WTC11 (cell line): ENCODE measurements around the gene BAZ2A. TPM values are rescaled to one million over a fixed set of nuclear protein-coding genes. Genes with fewer than 3 reads are reported as not detected.
"Not testable (repeated sequence)": the region's sequence is repeated elsewhere in the genome, so short reads cannot be mapped to it uniquely, and the experiment has no call there.

ENCODE experiments used
- ATAC-seq: fragments of 200-7000 bp; cut with Tn5 transposase; 2 replicates; pipeline ENCODE4 v1.10.0; 2021; ENCODE audit warnings: mild to moderate bottlenecking, moderate library complexity
- CTCF ChIA-PET: fragments of 300-600 bp; sonication (Branson Sonifier 250); formaldehyde crosslinking; loops from one replicate; lab custom pipeline; 2021; ENCODE audit warnings: antibody characterized with exemption; lab: Charles Lee
- POLR2A ChIA-PET: fragments of 350-600 bp; sonication (Branson Sonifier 250); formaldehyde crosslinking; loops from one replicate; lab custom pipeline; 2021; ENCODE audit warnings: antibody characterized with exemption; lab: Charles Lee
- DNase-seq: peaks from one replicate; pipeline ENCODE4 v3.0.0; 2021; ENCODE audit warnings: low spot score
- H3K27ac Mint-ChIP-seq: 2 replicates; pipeline ENCODE4 v1.8.0; 2021; ENCODE audit warnings: mixed read lengths
- H3K27me3 Mint-ChIP-seq: 2 replicates; pipeline ENCODE4 v1.8.0; 2021; ENCODE audit warnings: low read depth, mild to moderate bottlenecking, moderate library complexity, mixed read lengths
- H3K36me3 Mint-ChIP-seq: 2 replicates; pipeline ENCODE4 v1.8.0; 2021; ENCODE audit warnings: mixed read lengths
- H3K4me1 Mint-ChIP-seq: 2 replicates; pipeline ENCODE4 v1.8.0; 2022; ENCODE audit warnings: mixed read lengths
- H3K4me3 Mint-ChIP-seq: 2 replicates; pipeline ENCODE4 v1.8.0; 2021; ENCODE audit warnings: mild to moderate bottlenecking, moderate library complexity, mixed read lengths
- H3K9me3 Mint-ChIP-seq: 2 replicates; pipeline ENCODE4 v1.8.0; 2021; ENCODE audit warnings: mixed read lengths
- ATF1 ChIP-seq: sonication (generic); formaldehyde crosslinking; IDR thresholded peaks from 2 replicates; pipeline ENCODE4 v1.8.1; 2023; ENCODE audit warnings: mild to moderate bottlenecking, moderate library complexity, missing genetic modification reagents
- FOXJ3 ChIP-seq: sonication (generic); formaldehyde crosslinking; IDR thresholded peaks from 2 replicates; pipeline ENCODE4 v1.9.0; 2021; ENCODE audit warnings: missing genetic modification reagents, mild to moderate bottlenecking, borderline replicate concordance
- FOXP1 ChIP-seq: sonication (generic); formaldehyde crosslinking; IDR thresholded peaks from 2 replicates; pipeline ENCODE4 v1.8.0; 2022; ENCODE audit warnings: missing genetic modification reagents, mild to moderate bottlenecking, moderate library complexity, borderline replicate concordance
- GTF2I ChIP-seq: fragments of 250-450 bp; sonication (Bioruptor Pico); conservative IDR thresholded peaks from 2 replicates; pipeline ENCODE4 v1.4.0; 2021; ENCODE audit warnings: mild to moderate bottlenecking
- HMGA2 ChIP-seq: fragments of 250-450 bp; sonication (Bioruptor Pico); IDR thresholded peaks from 2 replicates; pipeline ENCODE4 v1.4.0; 2021; ENCODE audit warnings: mild to moderate bottlenecking, moderate library complexity
- NFATC4 ChIP-seq: fragments of 250-450 bp; sonication (Bioruptor Pico); IDR thresholded peaks from 2 replicates; pipeline ENCODE4 v1.9.0; 2021; ENCODE audit warnings: mild to moderate bottlenecking
- TEAD1 ChIP-seq: sonication (generic); formaldehyde crosslinking; IDR thresholded peaks from 2 replicates; pipeline ENCODE4 v1.8.0; 2022; ENCODE audit warnings: mild to moderate bottlenecking, missing genetic modification reagents
- TEAD4 ChIP-seq: sonication (generic); formaldehyde crosslinking; IDR thresholded peaks from 2 replicates; pipeline ENCODE4 v1.8.0; 2022; ENCODE audit warnings: mild to moderate bottlenecking, missing genetic modification reagents
- ZBTB21 ChIP-seq: sonication (generic); formaldehyde crosslinking; IDR thresholded peaks from 2 replicates; pipeline ENCODE4 v1.8.1; 2023; ENCODE audit warnings: mild to moderate bottlenecking, missing genetic modification reagents, borderline replicate concordance
- ZNF121 ChIP-seq: sonication (generic); formaldehyde crosslinking; IDR thresholded peaks from 2 replicates; pipeline ENCODE4 v1.8.0; 2023; ENCODE audit warnings: missing genetic modification reagents
- ZNF138 ChIP-seq: sonication (generic); formaldehyde crosslinking; conservative IDR thresholded peaks from 2 replicates; pipeline ENCODE4 v1.8.1; 2022; ENCODE audit warnings: mild to moderate bottlenecking, moderate library complexity, missing genetic modification reagents
- ZNF416 ChIP-seq: fragments of 250-450 bp; sonication (Bioruptor Pico); IDR thresholded peaks from 2 replicates; pipeline ENCODE4 v1.9.0; 2021; ENCODE audit warnings: mild to moderate bottlenecking, inconsistent platforms
- total RNA-seq: library from RNA; stranded (reverse); gene quantifications from 3 replicates; pipeline ENCODE4 v1.2.3, GENCODE V29; 2021
- TF ChIP-seq, protein P1 (sequence below): fragments of 250-450 bp; sonication (Bioruptor Pico); IDR thresholded peaks from 2 replicates; pipeline ENCODE4 v1.8.0; 2021; ENCODE audit warnings: mild to moderate bottlenecking
- TF ChIP-seq, protein P2 (sequence below): fragments of 250-450 bp; sonication (Bioruptor Pico); IDR thresholded peaks from 2 replicates; pipeline ENCODE4 v1.9.0; 2021; ENCODE audit warnings: mild to moderate bottlenecking
- TF ChIP-seq, protein P3 (sequence below): sonication (generic); formaldehyde crosslinking; IDR thresholded peaks from 2 replicates; pipeline ENCODE4 v1.8.1; 2023; ENCODE audit warnings: mild to moderate bottlenecking, missing genetic modification reagents, moderate library complexity
- TF ChIP-seq, protein P4 (sequence below): sonication (generic); formaldehyde crosslinking; IDR thresholded peaks from 2 replicates; pipeline ENCODE4 v1.8.0; 2022; ENCODE audit warnings: mild to moderate bottlenecking, missing genetic modification reagents
- TF ChIP-seq, protein P5 (sequence below): sonication (generic); formaldehyde crosslinking; IDR thresholded peaks from 2 replicates; pipeline ENCODE4 v1.8.1; 2022; ENCODE audit warnings: mild to moderate bottlenecking, moderate library complexity, missing genetic modification reagents
- TF ChIP-seq, protein P6 (sequence below): sonication (generic); formaldehyde crosslinking; IDR thresholded peaks from 2 replicates; pipeline ENCODE4 v1.8.1; 2023; ENCODE audit warnings: mild to moderate bottlenecking, missing genetic modification reagents, borderline replicate concordance
- TF ChIP-seq, protein P7 (sequence below): sonication (generic); formaldehyde crosslinking; IDR thresholded peaks from 2 replicates; pipeline ENCODE4 v1.8.1; 2022; ENCODE audit warnings: low read depth, mild to moderate bottlenecking, moderate library complexity, missing genetic modification reagents, borderline replicate concordance

The BAZ2A gene
- total RNA-seq, 1 experiment from 2014 or later, result 114 TPM

DNA sequence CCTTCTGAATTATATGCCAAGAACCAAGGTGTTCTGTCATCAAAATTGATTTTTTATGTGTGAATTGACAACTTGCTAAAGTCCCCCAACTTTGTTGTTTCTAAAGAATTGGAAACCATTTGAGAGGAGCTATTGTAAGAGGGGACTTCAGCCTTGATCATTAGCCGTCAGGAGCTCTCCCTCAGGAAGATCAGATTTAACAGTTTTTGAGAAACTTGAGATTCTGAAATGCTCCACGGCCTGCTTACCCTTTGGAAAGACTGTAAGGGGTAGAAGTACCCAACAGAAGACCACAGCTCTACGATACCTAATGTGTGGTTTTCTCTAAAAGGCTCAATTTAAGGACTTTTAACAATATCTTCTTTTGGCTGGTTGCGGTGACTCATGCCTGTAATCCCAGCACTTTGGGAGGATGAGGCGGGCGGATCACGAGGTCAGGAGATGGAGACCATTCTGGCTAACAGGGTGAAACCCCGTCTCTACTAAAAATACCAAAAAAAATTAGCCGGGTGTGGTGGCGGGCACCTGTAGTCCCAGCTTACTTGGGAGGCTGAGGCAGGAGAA lies 51.1 kb downstream of the BAZ2A start (continued):
- no peak for TF ChIP-seq TEAD1 (CRISPR knock-in tag)
- TF ChIP-seq, protein P1, sequence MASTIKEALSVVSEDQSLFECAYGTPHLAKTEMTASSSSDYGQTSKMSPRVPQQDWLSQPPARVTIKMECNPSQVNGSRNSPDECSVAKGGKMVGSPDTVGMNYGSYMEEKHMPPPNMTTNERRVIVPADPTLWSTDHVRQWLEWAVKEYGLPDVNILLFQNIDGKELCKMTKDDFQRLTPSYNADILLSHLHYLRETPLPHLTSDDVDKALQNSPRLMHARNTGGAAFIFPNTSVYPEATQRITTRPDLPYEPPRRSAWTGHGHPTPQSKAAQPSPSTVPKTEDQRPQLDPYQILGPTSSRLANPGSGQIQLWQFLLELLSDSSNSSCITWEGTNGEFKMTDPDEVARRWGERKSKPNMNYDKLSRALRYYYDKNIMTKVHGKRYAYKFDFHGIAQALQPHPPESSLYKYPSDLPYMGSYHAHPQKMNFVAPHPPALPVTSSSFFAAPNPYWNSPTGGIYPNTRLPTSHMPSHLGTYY, result no peak
- TF ChIP-seq, all 79 proteins: peak for 0

DNA sequence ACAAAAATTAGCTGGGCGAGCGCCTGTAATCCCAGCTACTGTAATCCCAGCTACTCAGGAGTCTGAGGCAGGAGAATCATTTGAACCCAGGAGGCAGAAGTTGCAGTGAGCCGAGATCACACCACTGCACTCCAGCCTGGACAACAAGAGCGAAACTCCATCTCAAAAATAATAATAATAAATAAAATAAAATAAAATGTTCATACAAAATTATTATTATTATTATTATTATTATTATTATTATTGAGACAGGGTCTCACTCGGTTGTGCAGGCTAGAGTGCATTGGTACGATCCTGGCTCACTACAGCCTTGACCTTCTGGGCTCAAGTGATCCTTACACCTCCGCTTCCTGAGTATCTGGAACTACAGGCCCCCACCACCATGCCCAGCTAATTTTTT lies 52.9 kb downstream of the BAZ2A start:
- H3K4me3 Mint-ChIP-seq, ATAC-seq, H3K27me3 Mint-ChIP-seq, H3K27ac Mint-ChIP-seq, H3K36me3 Mint-ChIP-seq, H3K9me3 Mint-ChIP-seq, DNase-seq, H3K4me1 Mint-ChIP-seq: not testable (repeated sequence)
- POLR2A ChIA-PET, result interaction anchor here (0.6 kb wide), 1 partner anchor 465 kb away, joined by 3 read pairs; no protein-coding TSS in a partner anchor
- CTCF ChIA-PET, result interaction anchor here (0.7 to 1.7 kb wide), 4 partner anchors 14 to 112 kb away, joined by 3 to 6 read pairs (median 4); partner anchors contain the start of gene RBMS2
- peak; percentile 95 for TF ChIP-seq HMGA2

DNA sequence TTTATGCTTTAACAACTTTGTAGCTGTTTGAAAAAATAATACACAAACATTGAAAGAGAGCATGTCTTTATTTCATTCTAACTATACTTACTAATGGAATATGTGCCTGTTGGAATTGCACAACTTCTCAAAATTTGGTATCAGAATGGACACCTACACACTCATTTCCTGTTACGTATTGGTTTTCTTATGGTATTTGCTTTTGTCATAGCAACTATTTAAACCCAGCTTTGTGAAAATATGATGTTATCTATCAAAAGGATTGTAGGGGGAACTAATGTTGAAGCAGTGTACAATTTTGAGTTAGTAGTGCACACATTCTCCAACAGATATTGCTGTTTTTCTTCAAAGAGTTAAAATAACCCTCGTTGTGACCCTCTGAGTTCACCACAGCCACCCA lies 55.9 kb downstream of the BAZ2A start:
- H3K4me3 Mint-ChIP-seq, result no peak overlapping the region
- CTCF ChIA-PET, result interaction anchor here (1.1 to 3.6 kb wide), 9 partner anchors 13 to 188 kb away, joined by 3 to 44 read pairs (median 4); no protein-coding TSS in a partner anchor
- POLR2A ChIA-PET, result no interaction called here
- TF ChIP-seq FOXJ3 (CRISPR knock-in tag), result no peak
- TF ChIP-seq, protein P2, sequence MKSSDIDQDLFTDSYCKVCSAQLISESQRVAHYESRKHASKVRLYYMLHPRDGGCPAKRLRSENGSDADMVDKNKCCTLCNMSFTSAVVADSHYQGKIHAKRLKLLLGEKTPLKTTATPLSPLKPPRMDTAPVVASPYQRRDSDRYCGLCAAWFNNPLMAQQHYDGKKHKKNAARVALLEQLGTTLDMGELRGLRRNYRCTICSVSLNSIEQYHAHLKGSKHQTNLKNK (CRISPR knock-in tag), result no peak
- no peak for TF ChIP-seq TEAD4
- TF ChIP-seq ATF1, result no peak
- TF ChIP-seq, protein P3, sequence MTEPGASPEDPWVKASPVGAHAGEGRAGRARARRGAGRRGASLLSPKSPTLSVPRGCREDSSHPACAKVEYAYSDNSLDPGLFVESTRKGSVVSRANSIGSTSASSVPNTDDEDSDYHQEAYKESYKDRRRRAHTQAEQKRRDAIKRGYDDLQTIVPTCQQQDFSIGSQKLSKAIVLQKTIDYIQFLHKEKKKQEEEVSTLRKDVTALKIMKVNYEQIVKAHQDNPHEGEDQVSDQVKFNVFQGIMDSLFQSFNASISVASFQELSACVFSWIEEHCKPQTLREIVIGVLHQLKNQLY (CRISPR knock-in tag), result no peak
- TF ChIP-seq, protein P4, sequence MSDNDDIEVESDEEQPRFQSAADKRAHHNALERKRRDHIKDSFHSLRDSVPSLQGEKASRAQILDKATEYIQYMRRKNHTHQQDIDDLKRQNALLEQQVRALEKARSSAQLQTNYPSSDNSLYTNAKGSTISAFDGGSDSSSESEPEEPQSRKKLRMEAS, result no peak
- TF ChIP-seq, protein P5, sequence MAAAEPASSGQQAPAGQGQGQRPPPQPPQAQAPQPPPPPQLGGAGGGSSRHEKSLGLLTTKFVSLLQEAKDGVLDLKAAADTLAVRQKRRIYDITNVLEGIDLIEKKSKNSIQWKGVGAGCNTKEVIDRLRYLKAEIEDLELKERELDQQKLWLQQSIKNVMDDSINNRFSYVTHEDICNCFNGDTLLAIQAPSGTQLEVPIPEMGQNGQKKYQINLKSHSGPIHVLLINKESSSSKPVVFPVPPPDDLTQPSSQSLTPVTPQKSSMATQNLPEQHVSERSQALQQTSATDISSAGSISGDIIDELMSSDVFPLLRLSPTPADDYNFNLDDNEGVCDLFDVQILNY (CRISPR knock-in tag), result no peak
- no peaks in the 10 kb centered on the region for H3K36me3 Mint-ChIP-seq
- no peak overlapping the region for H3K27ac Mint-ChIP-seq
- no peaks in the 10 kb centered on the region for H3K27me3 Mint-ChIP-seq
- no peak for ATAC-seq
- no peaks in the 10 kb centered on the region for H3K9me3 Mint-ChIP-seq
- no peaks in the 10 kb centered on the region for H3K4me1 Mint-ChIP-seq
- DNase-seq, result no peak

DNA sequence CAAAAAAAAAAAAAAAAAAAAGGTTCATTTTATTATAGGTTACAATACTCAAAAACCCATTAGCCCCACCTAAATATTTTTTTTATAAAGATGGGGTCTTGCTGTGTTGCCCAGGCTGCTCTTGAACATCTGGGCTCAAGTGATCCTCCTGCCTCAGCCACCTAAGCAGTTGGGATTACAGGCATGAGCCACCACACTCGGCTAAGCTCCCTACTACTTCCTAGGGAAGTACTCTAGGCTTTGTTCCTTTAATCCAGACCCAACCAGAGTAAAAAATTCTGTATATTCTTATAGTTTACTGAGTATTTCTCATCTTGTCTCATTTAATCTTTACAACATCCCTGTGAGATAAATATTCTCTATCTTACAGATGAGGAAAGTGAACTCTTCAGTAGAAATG lies 57.8 kb downstream of the BAZ2A start:
- ATAC-seq (no peak), DNase-seq (no peak)
- no peaks in the 10 kb centered on the region for H3K4me1 Mint-ChIP-seq
- no peak overlapping the region for H3K4me3 Mint-ChIP-seq
- POLR2A ChIA-PET, result interaction anchor here (0.7 kb wide), 1 partner anchor 53 kb away, joined by 6 read pairs; no protein-coding TSS in a partner anchor
- H3K27me3 Mint-ChIP-seq, result no peaks in the 10 kb centered on the region
- CTCF ChIA-PET, result interaction anchor here (3.2 to 3.6 kb wide), 2 partner anchors 17 to 58 kb away, joined by 11 to 44 read pairs; no protein-coding TSS in a partner anchor
- H3K9me3 Mint-ChIP-seq, result no peaks in the 10 kb centered on the region
- TF ChIP-seq ZNF121 (CRISPR knock-in tag) (0 out of 2 replicates have a peak, but pooled peaks have one; percentile 40), ZNF138 (no peak)
- H3K27ac Mint-ChIP-seq, result no peak overlapping the region
- no peaks in the 10 kb centered on the region for H3K36me3 Mint-ChIP-seq

DNA sequence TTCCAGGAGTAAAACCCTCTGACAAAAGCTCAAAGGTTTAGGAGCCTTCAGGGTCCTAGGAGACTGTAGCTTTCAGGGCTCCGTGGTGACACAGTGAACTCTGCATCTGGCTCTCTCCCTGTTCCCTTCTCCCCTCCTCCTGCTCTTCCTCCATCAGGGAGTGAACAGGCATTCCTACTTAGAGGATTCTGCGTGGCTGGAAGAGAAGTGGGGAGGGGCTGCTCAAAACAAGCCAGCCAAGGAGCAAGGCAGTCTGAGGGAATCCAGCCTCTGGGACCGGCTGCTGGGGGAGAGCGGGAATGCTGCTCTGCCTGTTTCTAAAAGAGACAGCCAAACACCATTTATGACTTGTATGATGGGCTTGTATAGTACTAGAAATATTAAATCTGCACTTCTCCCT lies 59.0 kb downstream of the BAZ2A start:
- H3K27ac Mint-ChIP-seq, result no peak overlapping the region
- no peaks in the 10 kb centered on the region for H3K9me3 Mint-ChIP-seq
- H3K4me1 Mint-ChIP-seq, result peaks cover 2% of the 10 kb centered on the region; the same call in 1 of the 2 replicates
- no peaks in the 10 kb centered on the region for H3K36me3 Mint-ChIP-seq
- H3K27me3 Mint-ChIP-seq, result no peaks in the 10 kb centered on the region
- POLR2A ChIA-PET, result no interaction called here
- ATAC-seq, result peak; percentile 38; the same call in 1 of the 2 replicates
- CTCF ChIA-PET, result interaction anchor here (1.8 to 2.4 kb wide), 2 partner anchors 20 to 57 kb away, joined by 7 to 8 read pairs; no protein-coding TSS in a partner anchor
- no peak overlapping the region for H3K4me3 Mint-ChIP-seq
- no peak for DNase-seq
- TF ChIP-seq ZBTB21 (no peak), GTF2I (CRISPR knock-in tag) (no peak), ZNF416 (no peak), NFATC4 (CRISPR knock-in tag) (no peak), ZNF121 (CRISPR knock-in tag) (no peak), FOXP1 (CRISPR knock-in tag) (no peak)
- TF ChIP-seq, protein P6, sequence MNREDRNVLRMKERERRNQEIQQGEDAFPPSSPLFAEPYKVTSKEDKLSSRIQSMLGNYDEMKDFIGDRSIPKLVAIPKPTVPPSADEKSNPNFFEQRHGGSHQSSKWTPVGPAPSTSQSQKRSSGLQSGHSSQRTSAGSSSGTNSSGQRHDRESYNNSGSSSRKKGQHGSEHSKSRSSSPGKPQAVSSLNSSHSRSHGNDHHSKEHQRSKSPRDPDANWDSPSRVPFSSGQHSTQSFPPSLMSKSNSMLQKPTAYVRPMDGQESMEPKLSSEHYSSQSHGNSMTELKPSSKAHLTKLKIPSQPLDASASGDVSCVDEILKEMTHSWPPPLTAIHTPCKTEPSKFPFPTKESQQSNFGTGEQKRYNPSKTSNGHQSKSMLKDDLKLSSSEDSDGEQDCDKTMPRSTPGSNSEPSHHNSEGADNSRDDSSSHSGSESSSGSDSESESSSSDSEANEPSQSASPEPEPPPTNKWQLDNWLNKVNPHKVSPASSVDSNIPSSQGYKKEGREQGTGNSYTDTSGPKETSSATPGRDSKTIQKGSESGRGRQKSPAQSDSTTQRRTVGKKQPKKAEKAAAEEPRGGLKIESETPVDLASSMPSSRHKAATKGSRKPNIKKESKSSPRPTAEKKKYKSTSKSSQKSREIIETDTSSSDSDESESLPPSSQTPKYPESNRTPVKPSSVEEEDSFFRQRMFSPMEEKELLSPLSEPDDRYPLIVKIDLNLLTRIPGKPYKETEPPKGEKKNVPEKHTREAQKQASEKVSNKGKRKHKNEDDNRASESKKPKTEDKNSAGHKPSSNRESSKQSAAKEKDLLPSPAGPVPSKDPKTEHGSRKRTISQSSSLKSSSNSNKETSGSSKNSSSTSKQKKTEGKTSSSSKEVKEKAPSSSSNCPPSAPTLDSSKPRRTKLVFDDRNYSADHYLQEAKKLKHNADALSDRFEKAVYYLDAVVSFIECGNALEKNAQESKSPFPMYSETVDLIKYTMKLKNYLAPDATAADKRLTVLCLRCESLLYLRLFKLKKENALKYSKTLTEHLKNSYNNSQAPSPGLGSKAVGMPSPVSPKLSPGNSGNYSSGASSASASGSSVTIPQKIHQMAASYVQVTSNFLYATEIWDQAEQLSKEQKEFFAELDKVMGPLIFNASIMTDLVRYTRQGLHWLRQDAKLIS, result no peak
- TF ChIP-seq, protein P7, sequence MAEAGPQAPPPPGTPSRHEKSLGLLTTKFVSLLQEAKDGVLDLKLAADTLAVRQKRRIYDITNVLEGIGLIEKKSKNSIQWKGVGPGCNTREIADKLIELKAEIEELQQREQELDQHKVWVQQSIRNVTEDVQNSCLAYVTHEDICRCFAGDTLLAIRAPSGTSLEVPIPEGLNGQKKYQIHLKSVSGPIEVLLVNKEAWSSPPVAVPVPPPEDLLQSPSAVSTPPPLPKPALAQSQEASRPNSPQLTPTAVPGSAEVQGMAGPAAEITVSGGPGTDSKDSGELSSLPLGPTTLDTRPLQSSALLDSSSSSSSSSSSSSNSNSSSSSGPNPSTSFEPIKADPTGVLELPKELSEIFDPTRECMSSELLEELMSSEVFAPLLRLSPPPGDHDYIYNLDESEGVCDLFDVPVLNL, result no peak
